GM18907 (cell line): ENCODE data around the gene RABGAP1.

Experiments used
- ATAC-seq: cut with Tn5 transposase; IDR thresholded peaks from one replicate; pipeline ENCODE4 v1.9.1; 2021; ENCODE audit warnings: mild to moderate bottlenecking, moderate library complexity; ENCODE audit not compliant: unreplicated experiment

Gene RABGAP1

DNA sequence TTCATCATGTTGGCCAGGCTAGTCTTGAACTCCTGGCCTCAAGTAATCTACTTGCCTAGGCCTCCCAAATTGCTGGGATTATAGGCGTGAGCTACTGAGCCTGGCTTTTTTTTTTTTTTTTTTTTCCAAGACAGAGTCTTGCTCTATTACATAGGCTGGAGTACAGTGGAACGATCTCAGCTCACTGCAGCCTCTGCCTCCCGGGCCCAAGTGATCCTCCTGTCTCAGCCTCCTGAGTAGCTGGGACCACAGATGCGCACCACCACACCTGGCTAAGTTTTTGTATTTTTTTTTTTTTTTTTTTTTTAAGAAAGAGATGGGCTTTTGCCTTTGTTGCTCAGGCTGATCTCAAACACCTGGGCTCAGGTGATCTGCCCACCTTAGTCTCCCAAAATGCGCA is 66.4 kb downstream of the RABGAP1 start:
- ATAC-seq = no peak

DNA sequence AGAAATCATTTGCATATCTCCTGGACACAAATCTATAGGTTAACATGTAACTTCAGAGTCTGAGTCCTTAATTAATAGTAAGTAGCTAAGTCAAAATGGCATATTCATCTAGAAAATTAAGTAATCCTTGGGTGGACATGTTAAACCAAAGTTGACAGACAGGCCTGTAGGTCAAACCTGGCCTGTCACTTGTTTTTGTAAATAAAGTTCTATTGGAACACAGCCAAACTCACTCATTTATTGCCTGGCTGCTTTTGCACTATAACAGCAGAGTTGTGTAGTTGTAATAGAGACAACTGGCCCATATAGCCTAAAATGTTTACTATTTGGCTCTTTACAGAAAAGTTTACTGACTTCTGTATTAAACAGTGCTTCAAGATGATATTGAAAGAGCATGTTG is 68.1 kb downstream of the RABGAP1 start:
- no peak for ATAC-seq

DNA sequence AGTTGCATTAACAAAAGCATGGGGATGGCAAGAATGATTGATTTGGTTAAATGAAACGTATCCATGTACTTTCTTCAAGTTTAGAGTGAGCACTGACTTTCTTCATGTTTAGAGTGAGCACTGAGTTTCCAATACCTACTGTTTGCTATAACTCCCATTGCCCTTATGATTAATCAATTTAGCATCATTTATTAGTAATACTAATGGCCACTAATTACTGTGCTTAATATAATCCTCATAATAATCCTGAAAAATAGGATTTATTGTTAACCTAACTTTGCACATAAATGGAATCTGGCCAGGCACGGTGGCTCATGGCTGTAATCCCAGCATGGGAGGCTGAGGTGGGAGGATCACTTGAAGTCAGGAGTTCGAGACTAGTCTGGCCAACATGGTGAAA is 70.6 kb downstream of the RABGAP1 start:
- ATAC-seq = no peak

DNA sequence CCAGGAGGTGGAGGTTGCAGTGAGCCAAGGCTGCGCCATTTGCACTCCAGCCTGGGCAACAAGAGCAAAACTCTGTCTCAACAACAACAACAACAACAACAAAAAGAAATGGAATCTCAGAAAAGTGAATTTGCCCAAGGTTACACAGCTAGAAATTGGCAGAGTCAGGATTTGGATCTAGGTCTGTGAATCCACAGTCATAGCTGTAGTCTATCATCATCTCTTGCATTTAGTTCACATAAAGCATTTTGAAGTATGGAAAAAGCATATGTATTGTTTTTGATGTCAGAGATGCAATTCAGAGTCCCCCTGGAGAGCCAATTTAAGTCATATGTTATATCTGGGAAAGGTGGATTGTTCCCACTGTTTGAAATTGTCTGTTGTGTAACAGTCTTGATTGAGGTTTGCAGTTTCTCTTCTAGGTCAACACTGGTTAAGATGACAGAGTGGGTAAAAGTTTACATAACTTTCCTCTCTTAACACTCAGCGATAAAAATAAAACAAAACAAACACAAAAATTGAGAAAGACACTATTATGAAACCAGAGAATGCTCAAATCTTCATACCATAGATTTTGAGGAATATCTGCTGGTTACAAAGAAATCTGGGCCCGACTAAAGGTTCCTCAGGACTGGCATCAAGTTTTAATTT is 71.2 kb downstream of the RABGAP1 start:
- ATAC-seq = no peak

DNA sequence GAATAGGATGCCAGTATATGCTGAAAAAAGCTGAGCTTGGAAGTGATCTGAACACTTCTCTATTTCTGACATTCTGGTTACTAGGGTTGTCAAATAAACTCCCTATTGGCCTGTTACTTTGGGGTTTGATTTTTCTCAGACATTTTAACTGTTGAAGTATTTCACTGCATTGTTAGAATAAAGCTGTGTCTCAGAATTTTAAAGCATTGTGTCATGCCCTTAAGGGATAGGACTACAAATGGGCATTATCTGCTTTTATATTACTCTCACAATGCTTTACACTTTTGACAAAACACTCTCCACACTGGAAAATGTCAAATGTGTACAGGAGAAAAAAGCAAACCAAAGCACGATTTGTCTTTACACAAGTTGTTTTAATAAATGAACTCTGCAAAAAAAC is 75.8 kb downstream of the RABGAP1 start:
- ATAC-seq = no peak

DNA sequence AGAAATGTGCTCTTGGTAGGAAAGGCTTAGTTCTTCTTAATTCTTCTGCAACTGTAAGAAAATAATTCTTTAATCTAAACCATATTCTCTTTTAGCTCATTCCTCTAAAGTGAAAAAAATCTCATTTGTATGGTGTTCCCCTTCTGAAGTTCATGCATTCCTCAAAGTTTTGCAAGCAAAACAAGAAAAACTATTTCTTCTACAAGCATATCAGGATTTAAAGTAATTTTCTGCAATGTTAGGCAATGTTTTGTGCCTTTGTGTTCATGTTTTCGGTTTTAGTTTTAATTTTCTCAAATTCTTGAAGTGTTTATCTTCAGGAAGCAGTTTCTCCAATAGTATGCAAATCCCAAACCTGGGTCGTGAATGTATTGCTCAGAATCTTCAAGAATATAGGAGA is 80.0 kb downstream of the RABGAP1 start:
- no peak for ATAC-seq

DNA sequence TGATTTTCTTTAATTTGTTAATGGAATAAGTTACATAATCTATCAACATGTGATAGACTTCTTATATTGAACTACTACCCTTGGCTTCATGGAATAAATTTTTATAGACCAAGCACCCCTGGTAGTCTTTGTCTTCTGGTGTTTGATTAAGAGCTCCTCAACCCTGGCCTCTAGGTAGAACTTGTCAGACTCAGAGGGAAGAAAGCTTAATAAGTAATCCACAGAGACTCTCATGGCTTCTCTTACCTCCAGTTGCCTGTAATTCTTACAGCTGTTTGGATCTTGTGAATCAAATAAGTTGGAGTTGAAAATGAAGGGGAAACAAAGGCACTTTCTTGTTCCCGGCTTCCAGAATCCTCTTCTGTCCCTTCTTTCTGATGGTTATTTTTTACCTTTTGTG is 85.6 kb downstream of the RABGAP1 start:
- ATAC-seq = no peak

DNA sequence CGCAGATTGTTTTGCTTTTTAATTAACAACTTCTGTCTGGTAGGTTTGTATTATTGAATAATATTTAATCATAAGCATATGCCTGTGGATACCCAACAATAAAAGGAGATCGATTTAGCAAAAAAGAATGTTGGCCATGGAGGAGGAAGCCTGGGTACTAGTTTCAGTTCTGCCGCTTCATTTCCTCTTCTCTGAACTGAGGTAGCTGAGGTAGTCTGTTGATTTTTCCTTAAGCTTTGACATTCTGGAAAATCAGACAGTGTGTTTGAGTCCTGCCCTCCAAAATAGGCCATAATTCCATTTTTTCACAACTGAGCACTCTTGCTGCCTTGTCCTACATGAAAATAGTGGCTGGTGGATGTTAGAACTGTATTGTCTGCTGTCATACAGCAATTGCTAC is 86.7 kb downstream of the RABGAP1 start:
- no peak for ATAC-seq

DNA sequence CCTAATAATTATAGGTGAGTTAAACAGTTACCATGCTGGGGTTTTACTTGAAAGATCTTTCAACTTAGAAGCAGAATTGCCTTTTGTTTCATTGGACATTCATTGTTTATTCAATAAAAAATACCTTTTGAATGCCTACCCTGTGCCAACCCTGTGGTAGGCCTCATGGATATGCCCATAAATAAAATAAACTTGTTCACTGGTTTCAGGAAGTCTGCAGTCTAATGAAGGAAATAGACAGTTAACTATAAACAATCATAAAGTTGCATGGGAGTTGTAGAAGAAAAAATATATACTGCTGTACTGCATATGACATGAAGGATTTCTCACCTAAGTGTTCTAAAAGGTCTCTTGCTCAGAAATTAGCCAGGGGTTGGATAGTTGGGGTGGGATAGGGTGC is 87.3 kb downstream of the RABGAP1 start:
- ATAC-seq = no peak

DNA sequence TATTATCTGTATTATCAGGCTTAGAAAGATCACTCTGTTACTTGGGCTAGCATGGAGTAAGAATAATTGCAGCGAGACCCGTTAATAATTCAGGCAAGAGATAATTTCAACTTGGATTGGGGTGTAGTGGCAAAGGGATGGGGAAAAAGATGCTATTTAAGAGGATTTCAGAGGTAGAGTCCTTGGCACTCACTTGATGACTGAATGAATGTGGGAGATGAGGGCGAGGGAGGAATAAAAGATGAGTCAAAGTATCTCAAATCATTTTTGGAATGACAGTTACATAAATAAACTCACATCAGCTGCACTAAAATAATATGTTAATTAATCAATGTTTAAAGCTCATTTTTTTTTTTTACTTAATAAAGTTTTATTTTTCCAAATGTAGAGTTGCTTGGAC is 88.2 kb downstream of the RABGAP1 start:
- no peak for ATAC-seq

DNA sequence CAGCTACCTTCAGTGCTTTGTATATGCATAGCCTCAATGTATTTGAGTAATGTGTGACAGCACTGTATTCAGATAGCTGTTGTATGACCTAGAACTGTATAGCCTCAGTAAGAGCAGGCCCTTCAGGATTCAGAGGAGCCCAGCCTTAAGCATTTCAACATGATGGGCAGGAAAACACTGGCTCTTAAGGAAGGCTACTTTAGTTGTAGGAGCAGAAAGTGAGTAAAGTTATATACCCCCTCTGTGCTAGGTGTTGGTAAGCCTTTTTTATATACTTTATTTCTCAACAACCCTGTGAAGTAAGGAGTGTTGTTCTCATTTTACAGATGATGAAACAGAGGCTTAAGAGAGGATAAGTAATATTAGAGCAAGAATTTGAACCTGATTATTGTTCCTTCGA is 91.1 kb downstream of the RABGAP1 start:
- no peak for ATAC-seq

DNA sequence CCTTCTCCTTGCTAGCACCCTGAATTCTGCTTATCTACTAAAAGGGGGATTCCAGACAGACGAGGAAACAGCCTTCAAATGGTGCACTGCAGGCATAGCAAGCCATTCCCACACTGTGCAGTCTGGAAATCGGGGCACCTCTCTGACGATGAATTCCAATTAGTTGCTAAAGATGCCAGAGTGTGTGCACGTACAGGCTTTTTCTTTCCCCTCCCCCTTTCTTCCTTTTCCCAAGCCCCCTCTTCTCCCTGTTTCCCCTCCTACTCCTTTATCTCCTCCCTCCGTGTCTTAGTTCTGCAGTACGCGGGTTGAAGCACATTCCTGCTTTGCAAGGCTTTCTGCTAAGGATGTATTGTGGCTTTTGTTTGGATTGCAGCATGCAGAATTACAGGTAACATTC is 92.5 kb downstream of the RABGAP1 start, which contains the start of gene GPR21:
Gene GPR21, plus strand, starts transcription at position 316 of the 400 bp plus-strand sequence. CDS start 900 bp downstream, outside the sequence.
- ATAC-seq = no peak

DNA sequence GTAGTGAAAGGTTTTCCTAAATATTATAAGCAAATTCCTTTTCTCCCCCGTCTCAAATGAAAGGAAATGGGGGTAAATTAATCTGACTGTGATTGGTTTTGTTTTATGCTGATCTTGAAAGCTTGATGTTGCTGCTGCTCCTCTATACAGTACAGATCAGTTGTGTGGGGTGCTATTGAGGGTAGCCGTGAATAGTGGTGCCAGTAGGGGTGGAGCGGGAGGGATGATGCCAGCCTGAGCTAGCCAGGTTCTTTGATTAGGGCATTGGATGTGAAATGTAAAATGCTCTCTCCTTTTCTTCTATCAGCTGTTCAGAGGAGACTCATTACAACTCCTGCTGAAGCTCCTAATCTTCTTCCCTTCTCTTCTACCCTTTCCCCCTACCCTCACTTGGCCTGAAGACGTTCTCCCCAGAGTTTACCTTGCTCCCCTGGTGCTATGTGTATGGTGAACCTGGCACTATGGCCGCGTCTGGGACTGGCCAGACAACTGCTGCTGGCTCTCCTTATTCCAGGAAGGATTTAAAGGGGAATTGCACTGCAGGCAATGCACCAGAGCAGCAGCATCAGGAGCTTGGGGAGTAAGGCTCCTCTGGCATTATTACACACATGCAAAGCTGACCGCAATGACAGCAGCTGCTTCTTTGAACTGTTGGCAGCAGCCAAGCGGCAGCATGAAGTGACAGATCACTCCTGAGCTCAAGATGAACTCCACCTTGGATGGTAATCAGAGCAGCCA is 93.2 kb downstream of the RABGAP1 start:
- no peak for ATAC-seq

DNA sequence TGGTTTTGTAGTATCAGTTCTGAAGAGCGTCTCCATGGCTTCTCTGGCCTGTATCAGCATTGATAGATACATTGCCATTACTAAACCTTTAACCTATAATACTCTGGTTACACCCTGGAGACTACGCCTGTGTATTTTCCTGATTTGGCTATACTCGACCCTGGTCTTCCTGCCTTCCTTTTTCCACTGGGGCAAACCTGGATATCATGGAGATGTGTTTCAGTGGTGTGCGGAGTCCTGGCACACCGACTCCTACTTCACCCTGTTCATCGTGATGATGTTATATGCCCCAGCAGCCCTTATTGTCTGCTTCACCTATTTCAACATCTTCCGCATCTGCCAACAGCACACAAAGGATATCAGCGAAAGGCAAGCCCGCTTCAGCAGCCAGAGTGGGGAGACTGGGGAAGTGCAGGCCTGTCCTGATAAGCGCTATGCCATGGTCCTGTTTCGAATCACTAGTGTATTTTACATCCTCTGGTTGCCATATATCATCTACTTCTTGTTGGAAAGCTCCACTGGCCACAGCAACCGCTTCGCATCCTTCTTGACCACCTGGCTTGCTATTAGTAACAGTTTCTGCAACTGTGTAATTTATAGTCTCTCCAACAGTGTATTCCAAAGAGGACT is 94.2 kb downstream of the RABGAP1 start:
- ATAC-seq = no peak

DNA sequence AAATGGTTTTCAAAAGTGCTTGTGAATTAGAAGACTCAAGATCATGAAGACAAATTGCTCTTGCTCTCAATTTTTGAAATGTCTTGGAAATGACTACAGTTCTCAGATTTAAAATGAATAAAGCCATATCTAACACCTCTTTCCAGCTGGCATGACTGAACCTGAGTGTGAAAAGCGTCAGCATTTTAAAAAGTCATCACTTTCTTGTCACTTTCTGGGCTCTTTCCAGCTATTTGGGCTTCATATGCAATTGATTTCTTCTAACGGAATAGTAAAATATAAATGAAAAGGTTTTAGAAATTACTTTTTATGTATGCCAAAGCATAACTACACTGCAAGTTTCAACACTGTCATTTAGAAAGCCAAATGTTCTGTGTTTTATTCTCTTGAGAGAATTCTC is 95.0 kb downstream of the RABGAP1 start:
- ATAC-seq = no peak

DNA sequence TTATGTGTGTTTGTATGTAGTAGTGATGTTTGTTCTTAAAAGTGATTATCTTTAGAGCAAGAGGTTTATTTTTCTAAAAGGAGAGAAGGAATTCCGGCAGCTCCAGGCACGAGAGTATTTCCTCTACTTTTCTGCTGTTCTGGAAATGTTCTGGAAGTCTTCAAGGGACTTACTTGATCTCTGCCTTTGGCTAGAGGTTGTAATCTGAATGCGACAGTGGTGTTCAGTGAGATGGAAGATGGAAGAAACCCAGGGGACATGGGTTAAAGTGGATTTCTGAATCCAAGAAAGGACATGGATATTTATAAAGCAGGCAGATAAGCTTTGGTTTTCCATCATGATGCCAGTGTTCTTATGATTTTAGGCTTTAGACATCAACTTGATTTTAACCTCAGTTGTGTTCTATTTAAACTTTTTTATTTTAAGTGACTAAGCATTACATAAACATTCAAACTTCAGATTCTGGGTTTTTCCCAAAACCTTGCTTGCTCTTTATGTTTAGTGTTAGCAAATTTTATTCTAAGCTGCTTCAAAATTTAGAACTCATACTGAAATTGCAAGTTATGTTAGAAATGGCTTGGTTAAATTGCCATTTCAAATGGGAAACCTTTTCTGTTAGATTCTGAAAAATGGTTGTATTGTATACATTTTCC is 96.2 kb downstream of the RABGAP1 start:
- ATAC-seq = no peak

DNA sequence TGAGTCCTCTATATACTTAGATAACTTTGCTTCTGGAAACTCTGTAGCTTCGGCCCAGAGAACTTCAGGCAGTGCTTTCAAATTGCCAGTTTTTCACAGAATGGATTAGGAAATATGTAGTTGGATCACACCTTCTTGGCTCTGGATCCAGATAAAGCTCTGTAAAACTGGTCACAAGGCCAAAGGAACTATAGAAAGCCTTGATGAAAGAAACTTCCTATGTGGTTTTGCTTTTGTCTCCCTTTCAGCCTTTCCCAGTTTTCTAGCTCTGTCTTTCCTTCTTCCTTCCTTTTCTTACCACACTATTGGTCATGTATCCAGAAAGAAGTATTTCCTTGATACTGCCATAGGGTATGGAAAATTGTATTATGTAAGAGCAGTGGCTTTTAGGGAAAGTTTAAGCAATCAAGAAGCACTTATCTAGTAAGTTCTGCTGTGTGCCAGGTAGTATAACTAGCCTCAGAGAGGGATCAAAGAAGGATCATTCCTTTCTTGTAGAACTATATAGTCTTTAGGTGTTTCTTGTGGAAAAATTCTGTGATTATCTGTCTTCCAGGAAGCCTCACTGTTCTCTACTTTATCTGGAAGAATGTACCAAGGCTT is 98.9 kb downstream of the RABGAP1 start:
- no peak for ATAC-seq

DNA sequence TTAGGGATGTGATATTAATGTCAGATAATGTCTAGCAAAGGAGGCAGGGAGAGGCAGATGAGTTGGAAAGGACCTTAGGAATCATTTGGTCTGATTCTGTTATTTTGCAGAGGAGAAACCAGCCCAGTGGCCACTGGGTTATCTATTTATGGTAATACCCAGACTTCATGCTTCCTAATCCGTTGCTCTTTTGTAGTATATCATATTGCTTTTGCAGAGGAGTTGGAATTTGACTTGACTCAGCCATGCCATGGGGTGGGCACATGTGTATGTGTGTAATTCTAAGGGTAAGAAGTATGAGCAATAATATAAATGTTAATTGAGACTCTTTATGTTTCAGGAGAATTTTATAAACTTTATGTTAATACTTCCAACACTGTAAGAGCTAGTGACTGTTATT is 100.0 kb downstream of the RABGAP1 start:
- ATAC-seq = no peak

DNA sequence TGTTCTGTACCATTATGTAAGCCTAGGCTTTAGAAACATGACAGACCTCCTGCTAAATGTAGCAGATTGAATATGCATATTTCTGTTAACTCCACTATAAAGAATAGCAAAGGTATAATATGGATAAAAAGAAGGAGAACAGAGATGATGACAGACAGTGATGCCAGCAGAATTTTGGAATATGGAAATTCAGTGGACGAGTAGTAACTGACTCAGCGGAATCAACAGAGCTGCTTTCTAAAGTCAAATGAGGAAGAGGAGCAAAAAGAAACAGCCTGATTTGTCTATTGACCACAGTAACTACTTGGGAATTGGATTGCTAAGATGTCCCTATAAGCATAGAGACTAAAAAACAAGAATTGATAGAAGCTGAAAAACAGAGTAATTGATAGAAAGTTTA is 100.7 kb downstream of the RABGAP1 start:
- no peak for ATAC-seq

DNA sequence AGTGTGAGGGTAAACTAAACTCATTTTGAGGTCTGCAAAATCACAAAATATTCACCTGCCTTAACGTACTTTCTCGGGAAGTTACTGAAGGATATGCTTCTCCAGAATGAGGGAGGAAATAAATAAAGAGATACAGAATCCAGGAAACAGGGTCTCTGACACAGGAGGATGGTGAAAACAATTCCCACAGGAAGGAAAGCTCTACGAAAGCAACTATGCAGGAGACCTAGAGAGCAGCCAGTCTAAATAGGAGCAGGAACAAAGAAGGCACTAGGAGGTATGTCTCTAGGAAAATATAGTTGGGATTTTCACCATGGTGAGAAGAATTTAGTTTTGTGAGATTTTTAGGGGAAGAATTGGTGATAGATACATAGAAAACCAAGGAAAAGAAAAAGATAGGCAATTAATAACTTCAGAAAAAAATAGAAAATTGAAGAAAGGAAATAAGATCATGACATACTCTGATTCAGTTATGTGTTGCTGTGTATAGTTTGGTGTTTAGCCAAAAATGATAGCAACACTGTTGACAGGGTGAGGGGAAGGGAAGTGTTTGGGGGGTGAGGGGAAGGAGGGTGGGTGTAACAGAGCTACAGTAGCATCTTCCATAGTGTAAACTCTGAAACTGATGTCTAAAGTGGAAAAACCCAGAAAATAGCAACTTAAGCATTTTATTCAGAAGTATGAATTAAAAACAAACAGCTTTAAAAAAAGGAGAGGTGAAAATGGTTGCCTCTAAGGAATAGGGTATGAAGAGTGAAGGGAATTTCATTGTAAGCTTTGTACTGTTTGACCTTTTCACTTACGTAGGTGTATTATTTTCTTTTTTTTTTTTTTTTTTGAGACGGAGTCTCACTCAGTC is 102.5 kb downstream of the RABGAP1 start:
- no peak for ATAC-seq
